AG08396 (cell line): ENCODE data around the gene NR5A2.

Experiments
- DNase-seq: peaks from one replicate; pipeline ENCODE4 v3.0.0; 2012; ENCODE audit warnings: low spot score, mixed read lengths

Gene NR5A2

DNA sequence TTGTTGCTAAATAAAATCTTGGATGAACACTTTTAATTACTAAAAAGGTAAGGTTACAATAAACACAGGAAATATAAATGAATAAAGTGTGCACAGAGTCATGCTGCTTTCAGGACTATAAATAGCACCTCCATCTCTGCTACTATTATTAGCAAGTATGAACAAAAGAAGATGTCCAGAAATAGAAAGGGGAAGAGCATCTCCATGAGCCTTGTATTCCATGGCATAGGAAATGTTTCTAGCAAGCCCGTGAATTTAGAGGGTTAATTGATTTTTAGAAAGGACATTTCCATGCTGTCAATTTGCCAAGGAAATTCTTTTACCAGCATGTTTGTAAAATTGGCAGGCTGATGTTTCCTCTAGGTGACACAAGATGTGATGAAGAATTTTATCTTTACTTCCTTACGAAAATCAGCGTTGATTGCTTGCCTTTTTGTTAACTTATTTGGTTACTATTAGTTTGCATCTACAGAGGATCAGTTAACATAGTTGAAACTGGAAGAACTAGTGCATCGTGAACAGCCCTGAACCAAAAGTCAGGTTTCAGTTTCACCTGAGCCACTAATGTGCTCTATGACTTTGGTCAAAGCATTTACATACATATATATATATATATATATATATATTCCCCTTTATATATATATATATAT lies 45.3 kb downstream of the NR5A2 start:
- no peak for DNase-seq

DNA sequence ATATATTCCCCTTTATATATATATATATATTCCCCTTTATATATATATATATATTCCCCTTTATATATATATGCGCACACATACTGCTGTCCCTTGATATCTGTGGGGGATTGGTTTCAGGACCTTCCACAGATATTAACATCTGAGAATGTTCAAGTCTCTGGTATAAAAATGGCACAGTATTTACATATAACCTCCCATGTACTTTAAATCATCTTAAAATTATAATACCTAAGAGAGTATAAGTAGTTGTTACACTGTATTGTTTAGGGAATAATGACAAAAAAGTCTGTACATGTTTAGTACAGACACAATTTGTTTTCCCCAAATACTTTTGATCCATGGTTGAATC lies 45.8 kb downstream of the NR5A2 start:
- no peak for DNase-seq

DNA sequence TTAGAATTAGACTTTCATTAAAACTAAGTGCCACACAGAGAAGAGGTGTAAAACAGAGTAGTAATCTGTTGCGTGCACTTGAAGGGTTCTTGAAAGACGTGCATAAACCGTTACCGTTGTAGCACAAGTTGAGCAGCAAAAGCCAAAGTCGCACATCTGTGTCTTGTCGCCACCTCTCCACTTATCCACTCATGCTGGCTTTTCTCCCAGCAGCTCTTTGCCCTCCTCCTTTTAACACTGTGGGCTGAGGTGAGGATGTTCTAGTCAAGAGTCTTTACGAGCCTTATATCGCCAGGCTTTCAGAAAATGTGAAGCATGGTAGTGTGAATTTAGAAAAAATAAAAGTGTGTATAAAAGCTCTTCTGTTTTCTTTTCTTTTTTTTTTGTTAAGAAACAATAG lies 48.0 kb downstream of the NR5A2 start:
- DNase-seq = no peak

- peak; percentile 42 for DNase-seq
Observed at GRCh38 chr1:200075938-200076546, 48.5 kb downstream of the NR5A2 start.

DNA sequence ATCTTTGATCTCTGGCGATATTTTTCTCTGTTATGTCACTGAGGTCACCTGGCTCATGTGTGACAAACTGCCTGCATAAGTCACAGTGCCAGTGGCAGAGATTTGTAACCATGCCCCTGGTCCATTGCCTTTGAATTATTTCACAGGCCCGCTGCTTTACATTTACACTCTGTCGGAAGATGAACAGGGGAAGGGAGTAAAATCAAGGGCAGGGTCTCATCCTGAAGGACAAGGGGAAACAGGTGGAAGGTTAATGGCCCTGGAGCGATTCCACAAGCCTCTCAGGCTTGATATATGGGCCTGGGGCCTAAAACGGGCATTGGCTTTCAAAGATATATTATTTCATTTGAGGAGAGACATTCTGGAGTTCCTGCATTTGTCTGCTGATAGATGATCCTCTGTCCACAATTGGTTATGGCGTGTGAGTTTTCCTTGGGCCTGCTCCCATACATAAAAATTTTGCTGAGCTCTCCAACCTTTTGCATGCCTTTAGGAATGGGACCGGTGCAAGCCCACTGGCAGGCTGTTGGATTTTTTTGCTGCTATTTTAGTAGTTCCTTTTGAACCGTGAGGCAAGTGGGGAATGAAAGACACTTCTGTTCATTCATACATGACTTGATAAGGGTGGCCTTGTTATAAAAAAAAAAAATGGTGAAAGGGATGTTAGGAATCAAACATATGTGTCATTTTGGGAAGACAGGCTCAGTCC lies 51.9 kb downstream of the NR5A2 start:
- no peak for DNase-seq

DNA sequence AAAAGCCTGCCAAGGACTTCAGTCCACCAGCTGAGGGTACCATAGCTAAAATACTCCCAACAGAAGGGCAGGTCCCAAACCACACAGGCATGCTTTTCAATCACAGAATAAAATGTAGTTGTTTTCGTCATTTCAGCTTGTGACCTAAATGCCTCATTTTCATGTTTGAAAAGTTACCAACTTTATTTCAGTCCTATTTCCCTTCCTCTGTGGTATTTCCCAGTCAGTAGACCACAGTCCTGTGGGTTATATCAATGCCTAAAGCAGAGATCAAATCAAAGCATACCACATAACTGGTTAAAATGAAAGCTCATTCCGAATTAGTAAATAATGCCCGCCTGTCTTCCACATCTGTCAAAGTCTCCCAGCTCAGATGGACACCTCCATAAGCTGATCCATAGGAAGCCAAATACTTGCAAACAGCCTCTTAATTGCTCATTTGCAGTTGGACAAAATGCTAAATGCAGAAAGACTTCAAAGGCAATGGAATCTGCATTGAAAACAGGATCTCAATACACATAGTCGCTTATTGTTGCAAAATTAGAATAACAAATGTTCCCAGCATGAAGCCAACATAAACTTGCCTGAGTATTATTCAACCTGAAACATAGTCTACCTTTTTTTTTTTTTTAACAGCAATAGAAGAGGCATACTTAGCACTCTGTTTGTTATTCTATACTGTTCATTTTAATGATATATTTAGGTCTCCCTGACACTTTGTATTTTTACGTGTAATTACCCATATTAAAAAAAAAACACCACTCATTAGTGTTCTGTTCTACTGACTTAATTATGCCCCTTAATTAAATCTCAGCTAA lies 53.9 kb downstream of the NR5A2 start:
- no peak for DNase-seq

- no peak for DNase-seq
Observed at GRCh38 chr1:200081969-200082245, 54.4 kb downstream of the NR5A2 start.

GRCh38 chr1:200082329-200082728 lies 54.8 kb downstream of the NR5A2 start:
- DNase-seq = no peak

GRCh38 chr1:200090252-200091159 lies 63.0 kb downstream of the NR5A2 start:
- DNase-seq = no peak

GRCh38 chr1:200095057-200095577 lies 67.6 kb downstream of the NR5A2 start:
- DNase-seq = no peak

GRCh38 chr1:200096774-200097173 lies 69.3 kb downstream of the NR5A2 start:
- DNase-seq = no peak

- no peak for DNase-seq
Observed at GRCh38 chr1:200099040-200099439, 71.5 kb downstream of the NR5A2 start.

DNA sequence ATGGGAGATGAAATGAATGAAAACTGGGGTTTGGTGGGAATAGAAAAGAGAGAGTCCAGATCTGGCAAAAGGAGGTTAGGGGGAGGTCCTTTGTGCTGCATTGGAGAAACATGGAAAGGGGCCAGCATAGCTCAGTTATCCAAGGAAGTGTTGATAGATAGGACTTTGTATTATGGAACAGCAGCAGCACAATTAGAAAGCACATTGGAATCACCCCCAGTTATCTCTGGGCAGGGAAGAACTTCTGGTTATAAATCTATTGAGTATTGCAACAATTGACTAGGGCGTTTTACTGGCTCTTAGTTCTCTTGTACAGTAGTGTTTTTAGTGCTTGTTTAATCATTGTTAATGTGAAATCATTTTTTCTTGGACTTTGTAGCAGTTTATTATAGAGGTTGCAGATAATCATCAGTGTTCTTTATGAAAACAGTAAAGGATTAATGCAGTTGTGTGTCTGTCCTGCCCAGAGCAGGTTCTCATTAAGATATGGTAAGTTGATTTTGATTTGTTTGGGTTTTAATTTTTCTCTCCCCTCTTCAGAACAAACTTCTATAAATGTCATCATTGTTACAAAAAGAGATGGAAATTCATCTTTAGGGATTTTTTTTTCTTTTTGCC lies 76.6 kb downstream of the NR5A2 start:
- no peak for DNase-seq

- DNase-seq = no peak
Observed at GRCh38 chr1:200107004-200107470, 79.5 kb downstream of the NR5A2 start.

GRCh38 chr1:200108659-200109058 lies 81.1 kb downstream of the NR5A2 start:
- DNase-seq = no peak

DNA sequence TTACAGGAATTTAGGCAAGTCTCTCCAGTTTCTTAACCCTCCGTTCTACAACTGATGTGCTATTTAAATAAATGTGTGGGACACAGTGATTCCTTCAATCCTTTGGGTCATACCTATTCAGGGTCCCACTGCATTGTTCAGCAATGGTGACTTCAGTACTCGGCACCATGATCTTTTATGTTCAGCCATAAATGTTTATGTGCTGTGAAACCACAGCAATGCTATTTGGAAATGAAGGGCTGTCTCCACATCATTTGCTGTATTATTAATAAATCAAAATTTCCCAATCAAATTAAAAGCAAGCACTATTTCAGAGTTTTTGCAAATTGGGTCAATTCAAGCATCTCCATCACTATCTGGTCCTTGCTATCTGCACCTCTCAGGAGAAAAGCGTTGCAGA lies 84.8 kb downstream of the NR5A2 start:
- DNase-seq = no peak

GRCh38 chr1:200115532-200115931 lies 88.0 kb downstream of the NR5A2 start:
- no peak for DNase-seq

DNA sequence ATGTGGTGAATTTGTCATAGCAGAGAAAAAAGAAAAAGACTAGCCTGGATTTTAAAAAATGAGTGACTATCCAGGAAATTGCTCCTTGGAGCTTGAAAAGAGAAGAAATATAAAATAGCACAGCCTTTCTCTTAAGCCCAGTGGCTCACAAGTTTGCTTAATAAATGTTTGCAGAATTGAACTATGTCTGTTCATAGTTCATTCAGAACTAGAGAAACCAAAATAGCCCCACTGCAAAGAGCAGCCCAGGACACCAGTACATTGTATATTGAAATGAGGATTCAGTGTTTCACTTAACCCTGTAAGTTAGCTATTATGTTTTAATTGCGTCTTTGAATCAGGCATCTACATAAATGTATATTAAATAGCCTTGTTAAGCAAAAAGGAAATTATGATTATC lies 88.8 kb downstream of the NR5A2 start:
- no peak for DNase-seq

GRCh38 chr1:200118779-200119505 lies 91.4 kb downstream of the NR5A2 start:
- no peak for DNase-seq

- no peak for DNase-seq
Observed at GRCh38 chr1:200121421-200121820, 93.9 kb downstream of the NR5A2 start.
